OCI-LY3 (cell line): ENCODE measurements around the gene NTNG1.

Experiments
- H2AFZ ChIP-seq: fragments of 200-600, 300-600 bp; shearing (Covaris generic); 2 replicates; pipeline ENCODE4 v1.6.0; 2014; ENCODE audit warnings: antibody characterized with exemption, low read depth, low read length
- H3K27ac ChIP-seq: fragments of 200-600, 300-600 bp; sonication (generic); 2 replicates; pipeline ENCODE4 v1.5.1; 2014; ENCODE audit warnings: mild to moderate bottlenecking, low read length, moderate library complexity, mixed read lengths
- H3K27me3 ChIP-seq: fragments of 200-600, 300-600 bp; sonication (generic); 2 replicates; pipeline ENCODE4 v1.6.1; 2014; ENCODE audit warnings: low read depth, low read length, mixed read lengths
- H3K36me3 ChIP-seq: fragments of 200-600, 300-600 bp; sonication (generic); replicated peaks from 2 replicates; pipeline ENCODE3; 2014; ENCODE audit warnings: low read depth, low read length, mixed read lengths
- H3K4me1 ChIP-seq: fragments of 300-600, 200-600 bp; sonication (generic); 2 replicates; pipeline ENCODE4 v1.6.1; 2014; ENCODE audit warnings: low read length, mixed read lengths
- H3K4me2 ChIP-seq: fragments of 200-600, 300-600 bp; sonication (generic); 2 replicates; pipeline ENCODE4 v1.6.1; 2014; ENCODE audit warnings: low read length, mixed read lengths
- H3K4me3 ChIP-seq: fragments of 300-600, 200-600 bp; sonication (generic); 2 replicates; pipeline ENCODE4 v1.5.1; 2014; ENCODE audit warnings: antibody characterized with exemption, mild to moderate bottlenecking, low read length, moderate library complexity
- H3K79me2 ChIP-seq: fragments of 300-600, 200-600 bp; shearing (Covaris generic); 2 replicates; pipeline ENCODE4 v1.6.1; 2014; ENCODE audit warnings: mild to moderate bottlenecking, low read length, mixed read lengths
- H3K9ac ChIP-seq: fragments of 300-600, 200-600 bp; shearing (Covaris generic); 2 replicates; pipeline ENCODE4 v1.6.0; 2014; ENCODE audit warnings: mild to moderate bottlenecking, low read length, moderate library complexity
- H3K9me3 ChIP-seq: fragments of 200-600, 300-600 bp; shearing (Covaris generic); 2 replicates; pipeline ENCODE4 v1.6.1; 2014; ENCODE audit warnings: low read length, mixed read lengths; ENCODE audit not compliant: insufficient read depth
- H4K20me1 ChIP-seq: fragments of 200-600, 300-600 bp; sonication (generic); 2 replicates; pipeline ENCODE4 v1.6.1; 2016; ENCODE audit warnings: low read length, mixed read lengths; ENCODE audit not compliant: insufficient read depth
- CTCF ChIP-seq: fragments of 200-600, 300-600 bp; sonication (generic); IDR thresholded peaks from 2 replicates; pipeline ENCODE4 v1.5.1; 2014; ENCODE audit warnings: antibody characterized with exemption, low read length, low read depth
- EZH2phosphoT487 ChIP-seq: fragments of 200-600 bp; shearing (Covaris generic); IDR thresholded peaks from 2 replicates; pipeline ENCODE4 v1.6.1; 2018; ENCODE audit warnings: antibody characterized with exemption, mixed run types, low read depth

Gene NTNG1

GRCh38 chr1:107291987-107292386 is 151.1 kb downstream of the NTNG1 start:
- H3K79me2 ChIP-seq: no peaks in the 10 kb centered on the region
- no peak overlapping the region for H3K4me2 ChIP-seq
- no peaks in the 10 kb centered on the region for H3K4me1 ChIP-seq
- no peaks in the 10 kb centered on the region for H3K27me3 ChIP-seq
- TF ChIP-seq CTCF (no peak), EZH2phosphoT487 (no peak)
- no peak overlapping the region for H3K27ac ChIP-seq
- H2AFZ ChIP-seq: no peak overlapping the region
- no peaks in the 10 kb centered on the region for H3K36me3 ChIP-seq
- H3K4me3 ChIP-seq: no peak overlapping the region
- H3K9ac ChIP-seq: no peak overlapping the region
- H4K20me1 ChIP-seq: no peaks in the 10 kb centered on the region
- H3K9me3 ChIP-seq: no peaks in the 10 kb centered on the region

DNA sequence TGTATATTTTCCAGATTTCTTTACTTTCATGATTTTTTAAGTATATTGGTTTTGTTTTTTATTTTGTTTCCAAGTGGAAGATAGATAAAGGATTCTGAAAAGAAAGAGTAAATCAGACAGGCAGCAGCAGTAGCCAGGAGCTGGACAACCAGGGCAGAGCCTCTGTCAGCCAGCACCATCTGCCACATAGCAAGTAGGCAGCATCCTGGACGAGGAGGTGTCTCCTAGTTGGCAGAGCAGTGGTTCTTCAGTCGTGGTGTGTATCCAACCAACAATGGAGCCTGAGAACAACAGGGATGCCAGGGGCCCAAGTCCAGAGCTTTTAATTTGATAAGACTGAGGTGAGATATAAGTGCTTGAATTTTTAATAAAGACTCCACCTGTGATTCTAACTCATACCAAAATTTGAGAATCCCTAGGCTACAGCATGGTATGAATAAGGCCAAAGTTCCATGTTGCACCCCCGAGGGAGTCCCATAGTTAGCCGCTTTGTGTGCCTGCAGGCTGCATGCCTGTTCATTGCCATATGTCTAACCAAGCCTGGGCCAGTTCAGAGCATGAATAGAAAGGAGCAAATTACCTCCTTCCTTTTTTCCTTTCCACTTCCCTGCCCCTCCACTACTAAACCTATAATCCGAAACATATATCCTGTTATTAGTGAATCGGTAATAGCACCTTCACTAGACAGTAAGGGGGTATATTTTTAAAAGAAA is 153.2 kb downstream of the NTNG1 start:
- no peak overlapping the region for H3K4me3 ChIP-seq
- TF ChIP-seq EZH2phosphoT487: no peak
- H3K9me3 ChIP-seq: no peaks in the 10 kb centered on the region
- no peak overlapping the region for H3K27ac ChIP-seq
- H2AFZ ChIP-seq: no peak overlapping the region
- H3K36me3 ChIP-seq: no peaks in the 10 kb centered on the region
- no peak overlapping the region for H3K4me2 ChIP-seq
- no peaks in the 10 kb centered on the region for H3K4me1 ChIP-seq
- H3K79me2 ChIP-seq: no peaks in the 10 kb centered on the region
- no peaks in the 10 kb centered on the region for H4K20me1 ChIP-seq
- H3K27me3 ChIP-seq: no peaks in the 10 kb centered on the region
- no peak overlapping the region for H3K9ac ChIP-seq

DNA sequence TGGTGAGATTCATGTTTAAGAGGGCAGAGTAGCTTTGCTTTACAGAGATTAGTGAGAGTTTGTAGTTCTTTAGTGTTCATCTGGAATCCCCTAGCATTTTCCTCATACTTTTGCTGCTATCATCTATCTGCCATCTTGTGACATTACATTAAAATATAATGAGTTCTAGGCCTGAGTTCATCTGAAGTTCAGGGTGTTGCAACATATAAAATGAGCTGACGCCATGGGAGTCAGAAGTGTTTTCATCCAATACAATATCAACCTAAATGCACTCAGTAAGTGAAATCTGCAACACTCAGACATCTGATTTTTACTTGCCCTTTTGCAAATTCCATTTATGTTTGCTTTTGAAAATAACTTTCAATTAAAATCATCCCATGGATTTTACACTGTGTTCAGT is 153.8 kb downstream of the NTNG1 start:
- Histone ChIP-seq H3K9me3 (no peaks in the 10 kb centered on the region), H3K27me3 (no peaks in the 10 kb centered on the region), H3K27ac (no peak overlapping the region), H3K9ac (no peak overlapping the region), H3K79me2 (no peaks in the 10 kb centered on the region), H2AFZ (no peak overlapping the region), H3K4me2 (no peak overlapping the region), H3K36me3 (no peaks in the 10 kb centered on the region), H3K4me3 (no peak overlapping the region), H4K20me1 (no peaks in the 10 kb centered on the region), H3K4me1 (no peaks in the 10 kb centered on the region)
- no peak for TF ChIP-seq EZH2phosphoT487
- no peak for TF ChIP-seq CTCF

- no peaks in the 10 kb centered on the region for H3K36me3 ChIP-seq
- H3K9ac ChIP-seq: no peak overlapping the region
- TF ChIP-seq CTCF (no peak), EZH2phosphoT487 (no peak)
- H3K79me2 ChIP-seq: no peaks in the 10 kb centered on the region
- H3K4me3 ChIP-seq: no peak overlapping the region
- no peaks in the 10 kb centered on the region for H4K20me1 ChIP-seq
- no peaks in the 10 kb centered on the region for H3K9me3 ChIP-seq
- H3K4me1 ChIP-seq: no peaks in the 10 kb centered on the region
- H2AFZ ChIP-seq: no peak overlapping the region
- no peak overlapping the region for H3K27ac ChIP-seq
- H3K4me2 ChIP-seq: no peak overlapping the region
- no peaks in the 10 kb centered on the region for H3K27me3 ChIP-seq
Observed at GRCh38 chr1:107297681-107298080, 156.8 kb downstream of the NTNG1 start.
